ENCODE measurements around the gene AR. TPM values are rescaled to one million over a fixed set of nuclear protein-coding genes. Genes with fewer than 3 reads are reported as not detected.

The AR gene
- total RNA-seq, 1 donor from 2014 or later = 0.25 TPM

DNA sequence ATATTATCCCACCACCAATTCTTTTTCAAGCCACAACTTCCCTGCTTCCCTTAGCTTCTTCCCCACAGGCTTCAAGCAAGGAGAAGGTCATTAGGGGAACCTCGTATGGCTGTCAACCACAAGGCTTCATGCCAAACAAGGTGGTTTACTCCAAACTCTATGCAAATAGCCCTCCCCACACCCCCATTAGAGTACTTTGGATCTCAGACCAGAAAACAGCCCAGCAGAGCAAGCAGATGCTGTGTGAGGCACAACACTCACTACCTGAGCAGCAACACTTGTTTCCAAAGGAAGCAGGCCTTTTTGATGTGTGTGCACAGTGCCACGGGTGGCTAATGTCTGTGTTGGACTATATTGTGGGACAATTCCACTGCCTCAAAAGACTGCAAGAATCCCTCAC lies 189.0 kb downstream of the AR start:
- TF ChIP-seq, protein P1, sequence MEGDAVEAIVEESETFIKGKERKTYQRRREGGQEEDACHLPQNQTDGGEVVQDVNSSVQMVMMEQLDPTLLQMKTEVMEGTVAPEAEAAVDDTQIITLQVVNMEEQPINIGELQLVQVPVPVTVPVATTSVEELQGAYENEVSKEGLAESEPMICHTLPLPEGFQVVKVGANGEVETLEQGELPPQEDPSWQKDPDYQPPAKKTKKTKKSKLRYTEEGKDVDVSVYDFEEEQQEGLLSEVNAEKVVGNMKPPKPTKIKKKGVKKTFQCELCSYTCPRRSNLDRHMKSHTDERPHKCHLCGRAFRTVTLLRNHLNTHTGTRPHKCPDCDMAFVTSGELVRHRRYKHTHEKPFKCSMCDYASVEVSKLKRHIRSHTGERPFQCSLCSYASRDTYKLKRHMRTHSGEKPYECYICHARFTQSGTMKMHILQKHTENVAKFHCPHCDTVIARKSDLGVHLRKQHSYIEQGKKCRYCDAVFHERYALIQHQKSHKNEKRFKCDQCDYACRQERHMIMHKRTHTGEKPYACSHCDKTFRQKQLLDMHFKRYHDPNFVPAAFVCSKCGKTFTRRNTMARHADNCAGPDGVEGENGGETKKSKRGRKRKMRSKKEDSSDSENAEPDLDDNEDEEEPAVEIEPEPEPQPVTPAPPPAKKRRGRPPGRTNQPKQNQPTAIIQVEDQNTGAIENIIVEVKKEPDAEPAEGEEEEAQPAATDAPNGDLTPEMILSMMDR (IDR thresholded peaks at IDR 0.05; ENCODE audit: insufficient read depth, low read length, poor library complexity, severe bottlenecking) = no peak
- no peaks in the 10 kb centered on the region for H3K36me3 ChIP-seq (ENCODE audit: control insufficient read depth, insufficient read depth, low read length)
- no peak for DNase-seq (ENCODE audit: low read depth)
- H3K4me3 ChIP-seq (ENCODE audit: low read depth, low read length) = no peak overlapping the region
- H3K27me3 ChIP-seq (ENCODE audit: control insufficient read depth, insufficient read depth, low read length) = no peaks in the 10 kb centered on the region

DNA sequence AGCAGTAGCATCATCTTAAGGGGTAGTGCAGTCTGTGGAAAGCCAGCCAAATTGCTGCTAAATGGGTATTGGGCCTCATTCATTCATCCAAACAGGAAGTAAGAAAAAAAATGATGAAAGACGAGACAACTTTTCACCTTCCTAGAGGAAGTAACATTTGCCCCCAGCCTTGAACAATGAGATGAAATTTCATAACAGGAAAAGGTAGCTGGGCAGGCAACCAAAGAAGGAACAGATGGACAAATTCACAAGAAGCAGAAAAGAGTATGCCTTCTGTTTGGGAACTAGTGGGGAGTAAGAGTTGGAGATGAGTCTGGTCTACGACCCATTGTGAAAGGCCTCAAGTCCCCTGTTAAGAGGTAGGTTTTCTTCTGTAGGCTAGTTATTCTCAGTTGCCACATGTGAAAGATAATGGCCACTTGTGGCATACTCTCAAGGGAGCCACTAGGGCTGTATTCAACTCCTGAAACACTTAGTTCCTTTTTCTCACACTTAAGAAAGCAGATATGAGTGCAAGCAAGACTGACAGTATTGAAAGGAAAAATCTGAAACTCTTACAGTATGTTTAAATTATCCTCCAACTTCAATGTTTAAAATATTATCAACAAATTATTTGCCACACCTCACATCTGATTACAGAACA lies 190.4 kb downstream of the AR start:
- H3K36me3 ChIP-seq (ENCODE audit: control insufficient read depth, insufficient read depth, low read length) = no peaks in the 10 kb centered on the region
- H3K27me3 ChIP-seq (ENCODE audit: control insufficient read depth, insufficient read depth, low read length) = no peaks in the 10 kb centered on the region
- no peak overlapping the region for H3K4me3 ChIP-seq (ENCODE audit: low read depth, low read length)
- TF ChIP-seq, protein P1 (IDR thresholded peaks at IDR 0.05; ENCODE audit: insufficient read depth, low read length, poor library complexity, severe bottlenecking) = no peak
- DNase-seq (ENCODE audit: low read depth) = no peak

GRCh38 chrX:67749536-67749935 lies 205.7 kb downstream of the AR start:
- Histone ChIP-seq H3K27me3 (ENCODE audit: control insufficient read depth, insufficient read depth, low read length) (no peaks in the 10 kb centered on the region), H3K4me3 (ENCODE audit: low read depth, low read length) (no peak overlapping the region), H3K36me3 (ENCODE audit: control insufficient read depth, insufficient read depth, low read length) (no peaks in the 10 kb centered on the region)
- TF ChIP-seq, protein P1 (IDR thresholded peaks at IDR 0.05; ENCODE audit: insufficient read depth, low read length, poor library complexity, severe bottlenecking) = no peak
- DNase-seq (ENCODE audit: low read depth) = no peak

DNA sequence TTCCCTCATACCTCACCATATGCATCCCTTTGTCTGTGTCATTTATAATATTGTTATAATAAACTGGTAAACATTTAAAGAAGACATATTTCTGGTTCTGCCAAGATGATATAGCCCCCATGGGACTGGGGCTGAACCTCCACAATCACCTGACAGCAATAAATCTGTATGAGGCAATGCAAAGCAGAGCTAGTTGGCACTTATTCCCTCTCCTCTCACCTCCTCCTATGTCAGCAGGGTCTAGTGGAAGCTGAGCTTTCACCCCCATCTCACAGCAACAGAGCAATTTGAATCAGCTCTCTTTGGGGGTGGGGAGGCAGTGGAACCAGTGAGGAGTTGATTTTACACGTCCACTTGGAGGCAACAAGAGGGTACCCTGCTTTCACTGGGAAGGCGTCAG lies 206.9 kb downstream of the AR start:
- TF ChIP-seq, protein P1 (IDR thresholded peaks at IDR 0.05; ENCODE audit: insufficient read depth, low read length, poor library complexity, severe bottlenecking) = no peak
- Histone ChIP-seq H3K36me3 (ENCODE audit: control insufficient read depth, insufficient read depth, low read length) (no peaks in the 10 kb centered on the region), H3K27me3 (ENCODE audit: control insufficient read depth, insufficient read depth, low read length) (no peaks in the 10 kb centered on the region), H3K4me3 (ENCODE audit: low read depth, low read length) (no peak overlapping the region)
- no peak for DNase-seq (ENCODE audit: low read depth)

GRCh38 chrX:67759018-67759417 lies 215.2 kb downstream of the AR start:
- no peak for DNase-seq (ENCODE audit: low read depth)
- Histone ChIP-seq H3K4me3 (ENCODE audit: low read depth, low read length) (no peak overlapping the region), H3K36me3 (ENCODE audit: control insufficient read depth, insufficient read depth, low read length) (no peaks in the 10 kb centered on the region), H3K27me3 (ENCODE audit: control insufficient read depth, insufficient read depth, low read length) (no peaks in the 10 kb centered on the region)
- TF ChIP-seq, protein P1 (IDR thresholded peaks at IDR 0.05; ENCODE audit: insufficient read depth, low read length, poor library complexity, severe bottlenecking) = no peak

- H3K4me3 ChIP-seq (ENCODE audit: low read depth, low read length) = no peak overlapping the region
- DNase-seq (ENCODE audit: low read depth) = no peak
- H3K27me3 ChIP-seq (ENCODE audit: control insufficient read depth, insufficient read depth, low read length) = no peaks in the 10 kb centered on the region
- no peaks in the 10 kb centered on the region for H3K36me3 ChIP-seq (ENCODE audit: control insufficient read depth, insufficient read depth, low read length)
- TF ChIP-seq, protein P1 (IDR thresholded peaks at IDR 0.05; ENCODE audit: insufficient read depth, low read length, poor library complexity, severe bottlenecking) = no peak
Observed at GRCh38 chrX:67777148-67777547, 233.3 kb downstream of the AR start.
